WTC11 (cell line): Measurements from ENCODE around the gene CCAR1.

ENCODE experiments used
- ATF3 ChIP-seq: sonication (generic); formaldehyde crosslinking; conservative IDR thresholded peaks from 2 replicates; pipeline ENCODE4 v1.8.1; 2022; ENCODE audit warnings: mild to moderate bottlenecking, missing genetic modification reagents
- CTCF ChIP-seq: fragments of 200-600 bp; IDR thresholded peaks from 2 replicates; pipeline ENCODE4 v1.8.0; 2022; ENCODE audit warnings: antibody characterized with exemption
- JUN ChIP-seq: sonication (generic); formaldehyde crosslinking; IDR thresholded peaks from 2 replicates; pipeline ENCODE4 v1.8.0; 2023; ENCODE audit warnings: mild to moderate bottlenecking, missing genetic modification reagents
- STAT6 ChIP-seq: sonication (generic); formaldehyde crosslinking; conservative IDR thresholded peaks from 2 replicates; pipeline ENCODE4 v1.8.1; 2023; ENCODE audit warnings: mild to moderate bottlenecking, low read depth, missing genetic modification reagents, moderate library complexity
- ZNF219 ChIP-seq: sonication (generic); formaldehyde crosslinking; IDR thresholded peaks from 2 replicates; pipeline ENCODE4 v1.8.0; 2023; ENCODE audit warnings: missing genetic modification reagents, mild to moderate bottlenecking, borderline replicate concordance
- ZNF281 ChIP-seq: sonication (generic); formaldehyde crosslinking; IDR thresholded peaks from 2 replicates; pipeline ENCODE4 v1.8.0; 2023; ENCODE audit warnings: mild to moderate bottlenecking, missing genetic modification reagents
- ZNF423 ChIP-seq: fragments of 250-450 bp; sonication (Bioruptor Pico); IDR thresholded peaks from 2 replicates; pipeline ENCODE4 v2.1.2; 2022; ENCODE audit warnings: mild to moderate bottlenecking, moderate library complexity

GRCh38 chr10:68721673-68722335 is 765 bp downstream of the CCAR1 start:
- TF ChIP-seq STAT6, result no peak
- no peak for TF ChIP-seq CTCF
- TF ChIP-seq ATF3 (CRISPR knock-in tag), result no peak
- TF ChIP-seq ZNF423 (CRISPR knock-in tag), result no peak
- no peak; the same call in 1 of the 2 replicates for TF ChIP-seq ZNF219 (CRISPR knock-in tag)
- TF ChIP-seq ZNF281 (CRISPR knock-in tag), result no peak
- TF ChIP-seq JUN (CRISPR knock-in tag), result no peak; the same call in 1 of the 2 replicates
